Lung (tissue), 12 donors: ENCODE results near the gene CENPP. TPM values are rescaled to one million over a fixed set of nuclear protein-coding genes. Genes with fewer than 3 reads are reported as not detected.

Source experiments
- ATAC-seq: fragments of 200-7000 bp; cut with Tn5 transposase; one replicate; pipeline ENCODE4 v1.9.1; 2020; ENCODE audit warnings: moderate number of reproducible peaks; ENCODE audit not compliant: insufficient read depth, low FRiP score
- DNase-seq, 3 donors: peaks; one replicate each; pipeline ENCODE4 v3.0.0-alpha.2; 2013 to 2017
- H3K27ac ChIP-seq, 2 donors: one replicate each; pipeline ENCODE4 v1.5.1; 2013; ENCODE audit warnings: mild to moderate bottlenecking in 2 of 2, moderate library complexity in 2 of 2, control low read depth in 1 of 2, inconsistent platforms in 1 of 2, low read depth in 1 of 2, low read length in 1 of 2
- H3K27me3 ChIP-seq, 3 donors: one replicate each; pipeline ENCODE4 v1.5.1; 2013; ENCODE audit warnings: low read length in 2 of 3; ENCODE audit not compliant: control insufficient read depth in 3 of 3, insufficient read depth in 3 of 3
- H3K36me3 ChIP-seq, 4 donors: one replicate each; pipeline ENCODE4 v1.5.1; 2013; ENCODE audit warnings: low read length in 4 of 4, mild to moderate bottlenecking in 1 of 4, moderate library complexity in 1 of 4; ENCODE audit not compliant: control insufficient read depth in 4 of 4, insufficient read depth in 4 of 4
- H3K4me1 ChIP-seq, 5 donors: one replicate each; pipeline ENCODE4 v1.5.1; 2013; ENCODE audit warnings: low read length in 5 of 5, mild to moderate bottlenecking in 2 of 5, moderate library complexity in 1 of 5; ENCODE audit not compliant: control insufficient read depth in 5 of 5, insufficient read depth in 5 of 5
- H3K4me3 ChIP-seq: one replicate; pipeline ENCODE4 v1.5.1; 2013; ENCODE audit warnings: mild to moderate bottlenecking, control low read depth, moderate library complexity
- H3K9ac ChIP-seq, 2 donors: one replicate each; pipeline ENCODE4 v1.5.1; 2013; ENCODE audit warnings: low read length in 2 of 2, control low read depth in 1 of 2; ENCODE audit not compliant: insufficient read depth in 1 of 2
- H3K9me3 ChIP-seq, 4 donors: one replicate each; pipeline ENCODE4 v1.5.1; 2013; ENCODE audit warnings: low read length in 3 of 4, mild to moderate bottlenecking in 1 of 4, moderate library complexity in 1 of 4; ENCODE audit not compliant: control insufficient read depth in 4 of 4, insufficient read depth in 3 of 4
- WGBS, 2 donors: extraction: QIAGEN DNeasy Blood & Tissue Kit; methylation state at CpG; one replicate each; pipeline ENCODE4 v1.1.7; 2013; 5-methylcytosine and 5-hydroxymethylcytosine counted together
- polyA plus RNA-seq, 2 donors: library from polyadenylated mRNA; stranded (reverse); fragments of 200-250 nt; gene quantifications; one replicate each; pipeline ENCODE4 v1.2.1, GENCODE V29; 2013
- total RNA-seq, 2 donors: library from RNA; depleted of rRNA in 1 of 2; stranded (reverse); fragments of >200 nt in 1 of 2; gene quantifications; one replicate each; pipeline ENCODE4 v1.2.1, GENCODE V29; 2014 to 2021
- TF ChIP-seq, protein P1 (sequence below): IDR thresholded peaks from 2 replicates; pipeline ENCODE4 v1.5.1; 2012; ENCODE audit warnings: mild to moderate bottlenecking; ENCODE audit errors: control extremely low read depth, extremely low read depth
- donor health status: control.
- donor health status: control.
- donor health status: Bipolar disorder and iron deficiency.
- donor health status: healthy.
- donor health status: DM: yes; HTN: yes; CAD: no.

CENPP gene
- total and polyA plus RNA-seq, 4 donors: 1.2 to 11.8 (median 2.9) TPM

DNA sequence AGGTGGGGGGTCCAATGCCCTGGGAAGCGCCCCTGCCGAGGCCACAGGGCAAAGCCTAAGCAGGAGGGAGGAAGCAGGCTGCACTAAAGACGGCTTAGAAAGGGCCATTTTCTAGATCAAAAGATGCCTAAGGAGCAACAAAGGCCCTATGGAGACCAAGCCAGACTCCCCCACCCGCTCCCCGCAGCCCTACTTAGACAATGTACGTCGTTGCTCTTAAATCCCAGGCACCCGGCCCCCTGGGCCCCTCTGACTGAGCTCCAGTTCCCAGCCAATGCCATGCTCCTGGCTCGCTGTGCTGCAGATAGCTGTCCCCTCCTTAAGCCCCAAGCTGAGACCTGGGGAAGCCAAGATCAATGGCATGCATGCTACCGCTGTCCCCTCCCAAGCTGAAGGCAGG is 333.8 kb downstream of the CENPP start:
- no peak for DNase-seq
- Histone ChIP-seq H3K4me3 (no peak overlapping the region), H3K27ac (no peak overlapping the region), H3K27me3 (no peaks in the 10 kb centered on the region), H3K9ac (no peak overlapping the region), H3K9me3 (no peaks in the 10 kb centered on the region), H3K4me1 (peaks cover 0 to 5% (median 0%) of the 10 kb centered on the region in 5 donors), H3K36me3 (peaks cover 0 to 37% (median 4%) of the 10 kb centered on the region in 4 donors)
- WGBS, 2 donors: 88 to 97% methylated on average over 10 of the region's 10 CpGs
- TF ChIP-seq, protein P1, sequence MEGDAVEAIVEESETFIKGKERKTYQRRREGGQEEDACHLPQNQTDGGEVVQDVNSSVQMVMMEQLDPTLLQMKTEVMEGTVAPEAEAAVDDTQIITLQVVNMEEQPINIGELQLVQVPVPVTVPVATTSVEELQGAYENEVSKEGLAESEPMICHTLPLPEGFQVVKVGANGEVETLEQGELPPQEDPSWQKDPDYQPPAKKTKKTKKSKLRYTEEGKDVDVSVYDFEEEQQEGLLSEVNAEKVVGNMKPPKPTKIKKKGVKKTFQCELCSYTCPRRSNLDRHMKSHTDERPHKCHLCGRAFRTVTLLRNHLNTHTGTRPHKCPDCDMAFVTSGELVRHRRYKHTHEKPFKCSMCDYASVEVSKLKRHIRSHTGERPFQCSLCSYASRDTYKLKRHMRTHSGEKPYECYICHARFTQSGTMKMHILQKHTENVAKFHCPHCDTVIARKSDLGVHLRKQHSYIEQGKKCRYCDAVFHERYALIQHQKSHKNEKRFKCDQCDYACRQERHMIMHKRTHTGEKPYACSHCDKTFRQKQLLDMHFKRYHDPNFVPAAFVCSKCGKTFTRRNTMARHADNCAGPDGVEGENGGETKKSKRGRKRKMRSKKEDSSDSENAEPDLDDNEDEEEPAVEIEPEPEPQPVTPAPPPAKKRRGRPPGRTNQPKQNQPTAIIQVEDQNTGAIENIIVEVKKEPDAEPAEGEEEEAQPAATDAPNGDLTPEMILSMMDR: no peak
- ATAC-seq: no peak

DNA sequence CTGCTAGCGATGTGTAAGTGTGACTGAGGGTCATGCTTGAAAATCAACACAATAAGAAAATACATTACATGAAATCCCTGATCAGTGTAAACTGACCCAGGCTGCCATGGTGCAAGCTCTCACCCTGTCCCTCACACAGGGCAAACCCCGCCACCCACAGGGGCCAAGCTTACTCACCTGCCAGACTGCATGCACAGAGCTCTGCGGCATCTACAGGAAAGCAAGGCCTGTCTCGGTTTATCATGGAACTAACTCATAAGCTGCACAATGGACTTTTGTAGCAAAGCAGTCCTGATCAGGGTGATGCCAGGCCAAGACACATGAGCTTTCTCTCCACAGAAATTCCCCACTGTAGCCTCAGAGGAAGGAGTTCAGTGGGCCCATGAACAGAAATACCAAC is 334.5 kb downstream of the CENPP start:
- TF ChIP-seq, protein P1: no peak
- Histone ChIP-seq H3K27me3 (no peaks in the 10 kb centered on the region), H3K9ac (no peak overlapping the region), H3K27ac (no peak overlapping the region), H3K36me3 (peaks cover 0 to 32% (median 4%) of the 10 kb centered on the region in 4 donors), H3K4me1 (peaks cover 0 to 5% (median 0%) of the 10 kb centered on the region in 5 donors), H3K4me3 (no peak overlapping the region), H3K9me3 (no peaks in the 10 kb centered on the region)
- 89 to 92% methylated on average over 4 of the region's 4 CpGs for WGBS, 2 donors
- DNase-seq: no peak
- no peak for ATAC-seq

DNA sequence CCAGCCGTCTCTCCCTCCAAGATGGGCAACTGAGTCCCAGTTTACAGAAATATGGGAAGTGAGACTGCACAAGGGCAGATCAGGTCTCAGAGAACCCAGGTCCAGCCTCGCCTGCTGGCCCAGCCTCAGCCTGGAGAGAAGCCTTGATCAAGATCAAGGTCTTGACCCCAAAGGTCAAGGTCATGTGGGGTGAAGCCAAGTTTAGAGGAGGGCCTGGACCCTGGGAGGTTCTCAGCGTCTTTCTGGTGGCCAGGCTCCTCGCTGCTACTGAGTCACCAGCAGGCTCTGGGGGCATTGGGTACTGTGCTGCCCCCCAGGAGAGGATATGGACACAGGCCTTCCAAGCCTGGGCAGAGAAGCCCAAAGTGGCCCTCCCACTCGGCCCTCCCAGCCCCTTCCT is 335.4 kb downstream of the CENPP start:
- ATAC-seq: no peak
- Histone ChIP-seq H3K27ac (no peak overlapping the region), H3K4me3 (no peak overlapping the region), H3K4me1 (peaks cover 0 to 5% (median 0%) of the 10 kb centered on the region in 5 donors), H3K9me3 (no peaks in the 10 kb centered on the region), H3K36me3 (peaks cover 0 to 26% (median 4%) of the 10 kb centered on the region in 4 donors), H3K27me3 (no peaks in the 10 kb centered on the region), H3K9ac (no peak overlapping the region)
- DNase-seq: no peak
- TF ChIP-seq, protein P1: no peak
- WGBS, 2 donors: 89 to 96% methylated on average over 5 of the region's 5 CpGs

DNA sequence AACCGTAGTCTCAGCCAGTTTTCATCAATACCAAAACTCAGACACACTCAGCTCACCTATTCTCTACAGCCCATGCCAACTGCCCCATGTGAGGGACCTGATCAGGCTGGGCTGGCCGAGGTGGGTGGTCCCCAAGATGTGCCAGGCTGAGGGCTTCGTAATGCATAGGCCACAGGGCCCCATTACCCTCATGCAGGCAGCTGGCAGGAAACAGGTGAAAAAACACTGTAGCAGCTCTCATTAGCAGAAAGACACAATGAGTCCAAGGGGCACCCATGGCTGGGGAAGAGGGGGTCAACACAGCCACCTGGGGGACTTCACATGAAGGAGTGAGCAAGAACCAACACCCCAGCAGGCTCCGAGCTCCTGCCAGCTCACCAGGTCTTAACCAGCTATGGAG is 336.0 kb downstream of the CENPP start:
- ATAC-seq: no peak
- no peak for DNase-seq
- Histone ChIP-seq H3K9me3 (no peaks in the 10 kb centered on the region), H3K4me1 (peaks cover 0 to 5% (median 0%) of the 10 kb centered on the region in 5 donors), H3K4me3 (no peak overlapping the region), H3K9ac (no peak overlapping the region), H3K27me3 (no peaks in the 10 kb centered on the region), H3K27ac (no peak overlapping the region), H3K36me3 (peaks cover 0 to 27% (median 4%) of the 10 kb centered on the region in 4 donors)
- 91 to 93% methylated on average over 4 of the region's 4 CpGs for WGBS, 2 donors
- TF ChIP-seq, protein P1: no peak
